Large intestine (tissue), 12 donors: ENCODE data around the gene PLEKHB2. TPM values are rescaled to one million over a fixed set of nuclear protein-coding genes. Genes with fewer than 3 reads are reported as not detected.
A peak's percentile ranks its signal among the peaks of the same experiment; 100 is the strongest.

Source experiments
- DNase-seq, 2 donors: peaks; one replicate each; pipeline versions ENCODE4 v3.0.0 to v3.0.0-alpha.2; 2013
- H3K27ac ChIP-seq: one replicate; pipeline ENCODE4 v1.5.1; 2013; ENCODE audit warnings: low read length
- H3K27me3 ChIP-seq: 2 replicates; pipeline ENCODE4 v1.6.1; 2013; ENCODE audit warnings: low read length; ENCODE audit not compliant: control insufficient read depth, insufficient read depth
- H3K36me3 ChIP-seq: 2 replicates; pipeline ENCODE4 v1.6.1; 2013; ENCODE audit warnings: low read length; ENCODE audit not compliant: control insufficient read depth, insufficient read depth
- H3K4me1 ChIP-seq: one replicate; pipeline ENCODE4 v1.6.1; 2013; ENCODE audit warnings: low read length; ENCODE audit not compliant: control insufficient read depth, insufficient read depth
- H3K4me3 ChIP-seq: one replicate; pipeline ENCODE4 v1.5.1; 2013; ENCODE audit warnings: low read length
- H3K9me3 ChIP-seq: one replicate; pipeline ENCODE4 v1.6.1; 2013; ENCODE audit warnings: mild to moderate bottlenecking, low read depth, low read length, moderate library complexity; ENCODE audit not compliant: control insufficient read depth
- WGBS: methylation state at CpG from one replicate; pipeline ENCODE4 v1.1.5; 2013; ENCODE audit warnings: low lambda C conversion rate; ENCODE audit not compliant: insufficient coverage; 5-methylcytosine and 5-hydroxymethylcytosine counted together
- long read RNA-seq, 11 donors: transcript quantifications; one replicate each; lab custom pipeline, GENCODE V29; 2026
- polyA plus RNA-seq: library from polyadenylated mRNA; unstranded; fragments of 120-200 nt; gene quantifications from one replicate; pipeline ENCODE4 v1.2.1, GENCODE V29; 2013

PLEKHB2 gene
- 104 TPM for polyA plus RNA-seq
- long read RNA-seq, donor 1, full-length matches to known transcripts = 9 of 26 reads
- long read RNA-seq, donor 1, partial matches to known transcripts = 0 of 26 reads
- long read RNA-seq, donor 1, other reads (novel, unspliced or antisense) = 17 of 26 reads
- long read RNA-seq, donor 2, full-length matches to known transcripts = 15 of 145 reads
- long read RNA-seq, donor 2, partial matches to known transcripts = 100 of 145 reads
- long read RNA-seq, donor 2, other reads (novel, unspliced or antisense) = 30 of 145 reads
- long read RNA-seq, donor 3 = 0 reads
- long read RNA-seq, donor 4, full-length matches to known transcripts = 1 of 6 reads
- long read RNA-seq, donor 4, partial matches to known transcripts = 0 of 6 reads
- long read RNA-seq, donor 4, other reads (novel, unspliced or antisense) = 5 of 6 reads
- long read RNA-seq, donor 5, full-length matches to known transcripts = 2 of 32 reads
- long read RNA-seq, donor 5, partial matches to known transcripts = 19 of 32 reads
- long read RNA-seq, donor 5, other reads (novel, unspliced or antisense) = 11 of 32 reads
- long read RNA-seq, donor 6, full-length matches to known transcripts = 10 of 44 reads
- long read RNA-seq, donor 6, partial matches to known transcripts = 7 of 44 reads
- long read RNA-seq, donor 6, other reads (novel, unspliced or antisense) = 27 of 44 reads
- long read RNA-seq, donor 7, full-length matches to known transcripts = 2 of 8 reads
- long read RNA-seq, donor 7, partial matches to known transcripts = 0 of 8 reads
- long read RNA-seq, donor 7, other reads (novel, unspliced or antisense) = 6 of 8 reads
- long read RNA-seq, donor 8, full-length matches to known transcripts = 12 of 89 reads
- long read RNA-seq, donor 8, partial matches to known transcripts = 32 of 89 reads
- long read RNA-seq, donor 8, other reads (novel, unspliced or antisense) = 45 of 89 reads
- long read RNA-seq, donor 9, full-length matches to known transcripts = 10 of 33 reads
- long read RNA-seq, donor 9, partial matches to known transcripts = 0 of 33 reads
- long read RNA-seq, donor 9, other reads (novel, unspliced or antisense) = 23 of 33 reads
- long read RNA-seq, donor 10, full-length matches to known transcripts = 17 of 60 reads
- long read RNA-seq, donor 10, partial matches to known transcripts = 0 of 60 reads
- long read RNA-seq, donor 10, other reads (novel, unspliced or antisense) = 43 of 60 reads
- long read RNA-seq, donor 11, full-length matches to known transcripts = 9 of 25 reads
- long read RNA-seq, donor 11, partial matches to known transcripts = 0 of 25 reads
- long read RNA-seq, donor 11, other reads (novel, unspliced or antisense) = 16 of 25 reads

- WGBS = no CpG with 5 or more reads among the region's 66 CpGs
- DNase-seq = peak; percentile 91 to 92
These were observed at the start of gene PLEKHB2 for GRCh38 chr2:131105156-131105949. TSS of gene PLEKHB2 (plus strand) at chr2:131105336. CDS start at chr2:131120942, 15,606 bp downstream.

GRCh38 chr2:131056204-131056931, 48.8 kb upstream of the PLEKHB2 start:
- Histone ChIP-seq H3K4me1 (no peaks in the 10 kb centered on the region), H3K27ac (no peak overlapping the region), H3K36me3 (peaks cover 77% of the 10 kb centered on the region), H3K27me3 (no peaks in the 10 kb centered on the region), H3K9me3 (no peaks in the 10 kb centered on the region), H3K4me3 (no peak overlapping the region)
- WGBS = no CpG with 5 or more reads among the region's 5 CpGs
- no peak for DNase-seq

More at GRCh38 chr2:131105156-131105949, at the start of gene PLEKHB2:
- no peaks in the 10 kb centered on the region for H3K36me3 ChIP-seq
- no peaks in the 10 kb centered on the region for H3K27me3 ChIP-seq
- H3K4me1 ChIP-seq = peaks cover 13% of the 10 kb centered on the region
- no peaks in the 10 kb centered on the region for H3K9me3 ChIP-seq
- peak within 1 kb of the TSS; percentile 96 for H3K4me3 ChIP-seq
- H3K27ac ChIP-seq = peak within 1 kb of the TSS; percentile 98

GRCh38 chr2:131056932-131057287, 48.2 kb upstream of the PLEKHB2 start:
- H3K27ac ChIP-seq = no peak overlapping the region
- no peaks in the 10 kb centered on the region for H3K9me3 ChIP-seq
- no peaks in the 10 kb centered on the region for H3K27me3 ChIP-seq
- peaks cover 75% of the 10 kb centered on the region for H3K36me3 ChIP-seq
- DNase-seq = no peak
- H3K4me3 ChIP-seq = no peak overlapping the region
- H3K4me1 ChIP-seq = no peaks in the 10 kb centered on the region
- no CpG with 5 or more reads among the region's 4 CpGs for WGBS

- no peaks in the 10 kb centered on the region for H3K9me3 ChIP-seq
- no peak for DNase-seq
- no peak overlapping the region for H3K27ac ChIP-seq
- WGBS = no CpG with 5 or more reads among the region's 8 CpGs
- H3K27me3 ChIP-seq = no peaks in the 10 kb centered on the region
- no peak overlapping the region for H3K4me3 ChIP-seq
- H3K36me3 ChIP-seq = peaks cover 71% of the 10 kb centered on the region
- H3K4me1 ChIP-seq = no peaks in the 10 kb centered on the region
These were observed 46.8 kb upstream of the PLEKHB2 start for GRCh38 chr2:131058214-131058843.

GRCh38 chr2:131058920-131059319, 46.2 kb upstream of the PLEKHB2 start:
- Histone ChIP-seq H3K36me3 (peaks cover 69% of the 10 kb centered on the region), H3K4me1 (no peaks in the 10 kb centered on the region)
- WGBS = no CpG with 5 or more reads among the region's 4 CpGs

GRCh38 chr2:131063501-131064283, 41.4 kb upstream of the PLEKHB2 start:
- Histone ChIP-seq H3K4me3 (no peak overlapping the region), H3K27me3 (no peaks in the 10 kb centered on the region), H3K27ac (no peak overlapping the region), H3K36me3 (peaks cover 50% of the 10 kb centered on the region), H3K4me1 (peaks cover 8% of the 10 kb centered on the region), H3K9me3 (no peaks in the 10 kb centered on the region)
- no peak for DNase-seq
- WGBS = 90% methylated on average over 5 of the region's 11 CpGs

More at GRCh38 chr2:131058920-131059319, 46.2 kb upstream of the PLEKHB2 start:
- DNase-seq = no peak
- no peak overlapping the region for H3K27ac ChIP-seq
- H3K27me3 ChIP-seq = no peaks in the 10 kb centered on the region
- H3K9me3 ChIP-seq = no peaks in the 10 kb centered on the region
- no peak overlapping the region for H3K4me3 ChIP-seq

- no peak overlapping the region for H3K27ac ChIP-seq
These were observed 40.3 kb upstream of the PLEKHB2 start for GRCh38 chr2:131064589-131065512.

More at GRCh38 chr2:131064589-131065512, 40.3 kb upstream of the PLEKHB2 start:
- Histone ChIP-seq H3K36me3 (peaks cover 50% of the 10 kb centered on the region), H3K9me3 (no peaks in the 10 kb centered on the region), H3K27me3 (no peaks in the 10 kb centered on the region), H3K4me1 (peaks cover 8% of the 10 kb centered on the region), H3K4me3 (no peak overlapping the region)
- 52% methylated on average over 4 of the region's 14 CpGs for WGBS
- DNase-seq = peak in 1 of 2 donors; percentile 20
